Stomach (tissue), 4 donors: ENCODE data around the gene LBHD1.

Experiments
- EP300 ChIP-seq: sonication (generic); formaldehyde crosslinking; IDR thresholded peaks from one replicate; pipeline ENCODE4 v1.6.1; 2017; ENCODE audit warnings: antibody characterized with exemption
- POLR2A ChIP-seq, 4 donors: fragments of 450-650 bp; IDR thresholded peaks; one replicate each; pipeline ENCODE4 v1.6.1; 2016; ENCODE audit warnings: antibody characterized with exemption in 4 of 4, control low read depth in 2 of 4, mild to moderate bottlenecking in 1 of 4, moderate library complexity in 1 of 4
- TF ChIP-seq, protein P1 (sequence below), 7 experiments: fragments of 450-650 bp in 4 of 7; fragments of 200-600 bp in 3 of 7; sonication (generic) in 3 of 7; IDR thresholded peaks; one replicate each; pipeline ENCODE4 v1.5.1; 2016 to 2019; ENCODE audit warnings: antibody characterized with exemption in 7 of 7, control low read depth in 2 of 7, mild to moderate bottlenecking in 1 of 7

GRCh38 chr11:62688491-62688890, 16.4 kb upstream of the LBHD1 start:
- TF ChIP-seq EP300 (no peak), POLR2A (IDR thresholded peaks at IDR 0.05) (no peak)
- TF ChIP-seq, protein P1, sequence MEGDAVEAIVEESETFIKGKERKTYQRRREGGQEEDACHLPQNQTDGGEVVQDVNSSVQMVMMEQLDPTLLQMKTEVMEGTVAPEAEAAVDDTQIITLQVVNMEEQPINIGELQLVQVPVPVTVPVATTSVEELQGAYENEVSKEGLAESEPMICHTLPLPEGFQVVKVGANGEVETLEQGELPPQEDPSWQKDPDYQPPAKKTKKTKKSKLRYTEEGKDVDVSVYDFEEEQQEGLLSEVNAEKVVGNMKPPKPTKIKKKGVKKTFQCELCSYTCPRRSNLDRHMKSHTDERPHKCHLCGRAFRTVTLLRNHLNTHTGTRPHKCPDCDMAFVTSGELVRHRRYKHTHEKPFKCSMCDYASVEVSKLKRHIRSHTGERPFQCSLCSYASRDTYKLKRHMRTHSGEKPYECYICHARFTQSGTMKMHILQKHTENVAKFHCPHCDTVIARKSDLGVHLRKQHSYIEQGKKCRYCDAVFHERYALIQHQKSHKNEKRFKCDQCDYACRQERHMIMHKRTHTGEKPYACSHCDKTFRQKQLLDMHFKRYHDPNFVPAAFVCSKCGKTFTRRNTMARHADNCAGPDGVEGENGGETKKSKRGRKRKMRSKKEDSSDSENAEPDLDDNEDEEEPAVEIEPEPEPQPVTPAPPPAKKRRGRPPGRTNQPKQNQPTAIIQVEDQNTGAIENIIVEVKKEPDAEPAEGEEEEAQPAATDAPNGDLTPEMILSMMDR (IDR thresholded peaks at IDR 0.05): no peak
